Endodermal cell (in vitro differentiated cells): Measurements from ENCODE around the gene SPACDR. TPM values are rescaled to one million over a fixed set of nuclear protein-coding genes. Genes with fewer than 3 reads are reported as not detected.
"Not testable (repeated sequence)": the region's sequence is repeated elsewhere in the genome, so short reads cannot be mapped to it uniquely, and the experiment has no call there.

Experiments used
- DNase-seq: peaks from one replicate; pipeline ENCODE4 v3.0.0-alpha.2; 2017
- H3K27ac ChIP-seq: 2 replicates; pipeline ENCODE4 v1.5.1; 2013; ENCODE audit warnings: mild to moderate bottlenecking, low read depth, low read length, moderate library complexity
- H3K27me3 ChIP-seq: 2 replicates; pipeline ENCODE4 v1.6.1; 2013; ENCODE audit warnings: mild to moderate bottlenecking, low read length, moderate library complexity; ENCODE audit not compliant: insufficient read depth, control insufficient read depth, poor library complexity, severe bottlenecking
- H3K36me3 ChIP-seq: 2 replicates; pipeline ENCODE4 v1.7.0; 2013; ENCODE audit warnings: mild to moderate bottlenecking, low read length, moderate library complexity; ENCODE audit not compliant: control insufficient read depth, insufficient read depth
- H3K4me1 ChIP-seq: one replicate; pipeline ENCODE4 v1.7.0; 2013; ENCODE audit warnings: low read length; ENCODE audit not compliant: control insufficient read depth, insufficient read depth
- H3K4me3 ChIP-seq: 2 replicates; pipeline ENCODE4 v1.5.1; 2013; ENCODE audit warnings: mild to moderate bottlenecking, low read length, moderate library complexity
- H3K9ac ChIP-seq: 2 replicates; pipeline ENCODE4 v1.6.1; 2013; ENCODE audit warnings: mild to moderate bottlenecking, low read length, moderate library complexity; ENCODE audit not compliant: poor library complexity, severe bottlenecking; ENCODE audit errors: extremely low read depth
- H3K9me3 ChIP-seq: 2 replicates; pipeline ENCODE4 v1.6.1; 2013; ENCODE audit warnings: mild to moderate bottlenecking, low read length, moderate library complexity; ENCODE audit not compliant: control insufficient read depth
- H3K27ac Mint-ChIP-seq: 2 replicates; pipeline ENCODE4 v1.8.0; 2020; ENCODE audit warnings: mixed read lengths
- H3K27me3 Mint-ChIP-seq: 2 replicates; pipeline ENCODE4 v1.8.0; 2021; ENCODE audit warnings: mild to moderate bottlenecking, mixed read lengths; ENCODE audit not compliant: insufficient read depth
- H3K36me3 Mint-ChIP-seq: 2 replicates; pipeline ENCODE4 v1.8.0; 2020; ENCODE audit warnings: low read depth, mixed read lengths
- H3K4me1 Mint-ChIP-seq: 2 replicates; pipeline ENCODE4 v1.8.0; 2020; ENCODE audit warnings: mixed read lengths
- H3K4me3 Mint-ChIP-seq: 2 replicates; pipeline ENCODE4 v1.8.0; 2020; ENCODE audit warnings: mild to moderate bottlenecking, moderate library complexity, mixed read lengths
- H3K9me3 Mint-ChIP-seq: 2 replicates; pipeline ENCODE4 v1.8.0; 2020; ENCODE audit warnings: mild to moderate bottlenecking, mixed read lengths
- CTCF ChIP-seq: fragments of 200-600 bp; sonication (generic); conservative IDR thresholded peaks from 2 replicates; pipeline ENCODE4 v1.5.0; 2021; ENCODE audit warnings: antibody characterized with exemption, mild to moderate bottlenecking
- WGBS, 2 experiments: methylation state at CpG; one replicate each; pipeline versions ENCODE4 v1.1.5 to v1.1.7; 2013; ENCODE audit warnings: missing lambda C conversion rate in 2 of 2, mixed read lengths in 1 of 2; ENCODE audit not compliant: insufficient coverage in 1 of 2, insufficient read length in 1 of 2; 5-methylcytosine and 5-hydroxymethylcytosine counted together
- total RNA-seq, 2 donors: library from RNA; stranded (reverse); fragmentation: NEBNext Ultra II Directional in 1 of 2; extraction: Animal tissue kit (Norgen Biotek cat#: 25700) in 1 of 2; gene quantifications; 2 replicates in 1 of 2; 3 replicates in 1 of 2; pipeline ENCODE4 v1.2.1, GENCODE V29; 2021

SPACDR gene
- total RNA-seq, 2 donors from 2014 or later = 1.3 to 1.5 TPM

GRCh38 chr7:100457033-100457432 lies 7.0 kb downstream of the SPACDR start:
- Histone ChIP-seq H3K4me1 (no peaks in the 10 kb centered on the region), H3K4me3 (no peak overlapping the region), H3K27me3 (no peaks in the 10 kb centered on the region), H3K9me3 (no peaks in the 10 kb centered on the region), H3K9ac (no peak overlapping the region), H3K27ac (no peak overlapping the region), H3K36me3 (no peaks in the 10 kb centered on the region)
- Mint-ChIP-seq H3K36me3 (peaks cover 1% of the 10 kb centered on the region), H3K4me3 (no peak overlapping the region), H3K9me3 (no peaks in the 10 kb centered on the region), H3K27me3 (no peaks in the 10 kb centered on the region), H3K4me1 (peaks cover 5% of the 10 kb centered on the region), H3K27ac (no peak overlapping the region)
- TF ChIP-seq CTCF = no peak
- DNase-seq = no peak
- 90 to 94% methylated on average over 2 to 6 of the region's 6 CpGs for WGBS, 2 experiments

DNA sequence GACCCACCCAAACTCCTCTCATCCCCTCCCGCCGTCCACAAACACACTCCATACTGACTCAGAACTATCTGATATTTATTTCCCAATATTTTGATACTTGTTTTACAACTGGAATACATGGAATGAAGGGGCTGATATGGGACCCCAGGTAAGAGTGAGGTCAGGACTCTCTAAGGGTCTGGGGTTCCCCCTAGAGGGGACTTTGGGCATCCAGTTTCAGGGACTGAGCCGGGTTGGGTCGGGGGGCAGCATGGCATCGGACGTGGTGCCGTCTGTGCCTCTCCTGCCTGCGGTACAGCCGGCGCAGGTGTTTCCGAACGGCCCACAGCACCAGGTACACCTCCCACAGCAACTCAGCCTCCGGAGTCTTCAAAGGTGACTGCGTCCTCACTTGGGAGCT lies 7.5 kb downstream of the SPACDR start:
- Mint-ChIP-seq H3K27ac (no peak overlapping the region), H3K9me3 (no peaks in the 10 kb centered on the region), H3K27me3 (no peaks in the 10 kb centered on the region), H3K36me3 (no peaks in the 10 kb centered on the region), H3K4me1 (peaks cover 5% of the 10 kb centered on the region), H3K4me3 (no peak overlapping the region)
- no peaks in the 10 kb centered on the region for H3K36me3 ChIP-seq
- no peaks in the 10 kb centered on the region for H3K27me3 ChIP-seq
- WGBS, 2 experiments = 91 to 94% methylated on average over 11 to 14 of the region's 14 CpGs
- TF ChIP-seq CTCF = peak; percentile 49
- no peak overlapping the region for H3K27ac ChIP-seq
- H3K9me3 ChIP-seq = no peaks in the 10 kb centered on the region
- no peak overlapping the region for H3K9ac ChIP-seq
- H3K4me1 ChIP-seq = no peaks in the 10 kb centered on the region
- no peak overlapping the region for H3K4me3 ChIP-seq
- peak; percentile 67 for DNase-seq

DNA sequence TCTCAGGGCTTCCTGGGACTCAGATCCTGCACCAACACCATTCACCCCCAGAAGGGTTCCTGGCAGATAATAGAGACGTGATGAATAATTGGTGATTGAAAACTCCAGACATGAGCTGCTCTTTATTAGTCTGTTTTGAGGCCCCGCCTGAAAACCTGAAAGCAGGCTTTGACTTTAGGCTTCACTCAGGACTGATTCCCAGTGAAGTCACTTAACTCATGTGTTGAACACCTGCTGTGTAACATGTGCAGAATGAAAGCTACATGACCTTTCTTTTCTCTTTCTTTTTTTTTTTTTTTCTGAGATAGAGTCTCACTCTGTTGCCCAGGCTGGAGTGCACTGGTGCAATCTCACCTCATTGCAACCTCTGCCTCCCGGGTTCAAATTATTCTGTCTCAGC lies 8.9 kb downstream of the SPACDR start:
- DNase-seq = no peak
- 93 to 97% methylated on average over 2 to 3 of the region's 3 CpGs for WGBS, 2 experiments
- Mint-ChIP-seq H3K27ac (no peak overlapping the region), H3K36me3 (no peaks in the 10 kb centered on the region), H3K4me3 (no peak overlapping the region), H3K4me1 (peaks cover 5% of the 10 kb centered on the region), H3K9me3 (no peaks in the 10 kb centered on the region), H3K27me3 (no peaks in the 10 kb centered on the region)
- Histone ChIP-seq H3K27ac (no peak overlapping the region), H3K4me3 (no peak overlapping the region), H3K9me3 (no peaks in the 10 kb centered on the region), H3K9ac (no peak overlapping the region), H3K36me3 (no peaks in the 10 kb centered on the region), H3K27me3 (no peaks in the 10 kb centered on the region), H3K4me1 (no peaks in the 10 kb centered on the region)
- TF ChIP-seq CTCF = no peak

DNA sequence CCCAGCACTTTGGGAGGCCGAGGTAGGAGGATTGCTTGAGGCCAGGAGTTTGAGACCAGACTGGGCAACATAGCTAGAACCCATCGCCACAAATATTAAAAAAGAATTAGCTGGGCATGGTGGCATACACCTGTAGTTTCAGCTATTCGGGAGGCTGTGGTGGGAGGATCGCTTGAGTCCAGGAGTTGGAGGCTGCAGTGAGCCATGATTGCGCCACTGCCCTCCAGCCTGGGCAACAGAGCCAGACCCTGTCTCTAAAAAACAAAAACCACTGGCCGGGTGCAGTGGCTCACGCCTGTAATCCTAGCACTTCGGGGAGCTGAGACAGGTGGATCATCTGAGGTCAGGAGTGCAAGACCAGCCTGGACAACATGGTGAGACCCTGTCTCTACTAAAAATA lies 10.2 kb downstream of the SPACDR start:
- not testable (repeated sequence) for H3K9me3 ChIP-seq, H3K36me3 ChIP-seq, H3K36me3 Mint-ChIP-seq, H3K27me3 ChIP-seq, H3K4me1 Mint-ChIP-seq, H3K27me3 Mint-ChIP-seq, H3K27ac ChIP-seq, H3K9me3 Mint-ChIP-seq, H3K9ac ChIP-seq, DNase-seq, H3K4me1 ChIP-seq, H3K4me3 Mint-ChIP-seq, H3K4me3 ChIP-seq, H3K27ac Mint-ChIP-seq
- 92 to 93% methylated on average over 8 of the region's 8 CpGs for WGBS, 2 experiments
